Muscle of arm (tissue), 12 donors: Measurements from ENCODE around the gene NXPE3. TPM values are rescaled to one million over a fixed set of nuclear protein-coding genes. Genes with fewer than 3 reads are reported as not detected.

Source experiments
- DNase-seq: peaks from one replicate; pipeline ENCODE4 v3.0.0-alpha.2; 2013
- polyA plus RNA-seq, 12 donors: library from polyadenylated mRNA; unstranded; fragments of 120-200 nt; gene quantifications; one replicate each; pipeline ENCODE4 v1.2.1, GENCODE V29; 2013; ENCODE audit not compliant: insufficient read length in 12 of 12

The NXPE3 gene
- polyA plus RNA-seq, 12 donors = 13.5 to 27.3 (median 21.2) TPM; not detected in 1

DNA sequence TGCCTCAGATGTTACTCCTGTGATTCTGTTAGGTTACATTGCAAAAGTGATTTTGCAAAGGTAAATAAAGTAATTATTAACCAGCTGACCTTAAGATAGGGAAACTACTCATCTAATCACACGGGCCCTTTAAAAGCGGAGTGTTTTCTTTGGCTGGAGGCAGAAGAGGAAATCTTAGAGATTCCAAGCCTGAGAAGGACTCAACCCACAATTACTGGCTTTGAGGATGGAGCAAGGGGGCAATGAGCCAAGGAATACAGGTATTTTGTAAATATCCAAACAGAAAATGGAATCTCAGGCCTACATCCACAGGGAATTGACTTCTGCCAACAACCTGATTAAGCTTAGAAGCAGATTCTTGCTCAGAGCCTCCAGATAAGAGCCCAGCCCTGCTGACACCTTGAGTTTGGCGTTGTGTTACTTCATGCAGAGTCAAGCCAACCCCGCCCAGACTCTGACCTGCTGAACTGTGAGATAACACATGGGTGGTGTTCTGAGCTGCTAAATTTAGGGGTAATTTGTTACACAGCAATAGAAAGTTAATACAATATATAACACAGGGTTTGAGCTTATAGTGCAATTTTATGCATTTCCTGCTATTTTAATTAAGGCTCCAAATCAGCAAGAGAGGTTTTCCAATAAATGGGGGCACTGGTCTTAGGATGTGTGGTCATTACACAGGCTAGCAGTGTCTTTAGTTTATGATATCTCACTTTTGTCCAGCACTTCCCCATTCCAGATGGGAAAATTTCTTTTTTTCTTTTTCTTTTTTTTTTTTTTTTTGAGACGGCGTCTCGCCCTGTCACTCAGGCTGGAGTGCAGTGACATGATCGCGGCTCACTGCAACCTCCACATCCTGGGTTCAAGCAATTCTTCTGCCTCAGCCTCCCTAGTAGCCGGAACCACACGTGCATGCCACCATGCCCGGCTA is 89.8 kb downstream of the NXPE3 start:
- no peak for DNase-seq

DNA sequence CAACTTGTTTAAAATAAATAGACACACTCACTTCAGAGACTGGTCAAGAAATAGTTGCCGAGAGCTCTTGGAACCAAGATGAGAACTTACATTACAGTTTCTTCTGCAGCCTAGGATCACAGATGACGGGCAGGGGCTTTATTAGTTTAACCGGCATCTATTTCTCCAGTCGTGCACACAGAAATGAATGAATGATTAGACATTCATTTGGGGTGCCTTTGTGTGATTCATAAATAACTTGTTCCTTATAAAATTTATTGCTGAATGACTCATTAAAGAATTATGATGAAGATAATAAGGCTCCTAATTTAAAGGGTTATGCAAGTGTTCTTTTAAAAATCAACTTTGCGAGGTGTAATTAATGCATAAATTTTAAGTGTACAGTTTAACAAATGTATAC is 91.1 kb downstream of the NXPE3 start:
- no peak for DNase-seq

- DNase-seq = no peak
Measured at GRCh38 chr3:101873619-101874018, 94.6 kb downstream of the NXPE3 start.

DNA sequence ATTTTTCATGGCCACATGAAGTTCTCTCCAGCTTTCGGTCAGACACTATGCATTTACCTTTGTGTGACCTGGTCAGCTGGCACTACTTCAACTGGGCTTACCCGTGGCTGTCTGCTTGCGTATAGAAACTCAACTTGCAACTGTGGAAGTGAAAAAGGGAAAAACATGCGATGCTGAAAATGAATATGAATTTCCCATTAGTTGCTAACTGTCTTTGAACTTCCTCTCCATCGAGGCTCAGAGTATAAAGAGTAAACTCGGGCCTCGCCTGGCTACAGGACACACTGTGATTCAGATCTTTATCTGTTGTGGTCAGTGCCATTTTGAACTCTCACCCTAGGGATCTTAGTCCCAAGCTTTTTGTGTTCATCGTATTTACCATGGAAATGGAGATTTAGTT is 97.1 kb downstream of the NXPE3 start:
- DNase-seq = no peak

Other genes starting within 250 kb of the NXPE3 start
- gene TRMT10C, start 217.3 kb upstream of the NXPE3 start, polyA plus RNA-seq = 10 to 100 TPM in 11 of 12 donors, not detected in 1; 21.6 to 30.1 (median 25.8) TPM
- 100 to 1,000 TPM in 11 of 12 donors, not detected in 1; 106 to 191 (median 153) TPM for gene PCNP, start 205.0 kb upstream of the NXPE3 start, polyA plus RNA-seq
- gene ZBTB11, start 102.1 kb upstream of the NXPE3 start, polyA plus RNA-seq = 10 to 100 TPM in 11 of 12 donors, not detected in 1; 12.7 to 21.4 (median 16.9) TPM
- 1,000 to 10,000 TPM in 11 of 12 donors, not detected in 1; 1,395 to 2,158 (median 1,860) TPM for gene RPL24, start 92.5 kb upstream of the NXPE3 start, polyA plus RNA-seq
- 10 to 100 TPM in 11 of 12 donors, not detected in 1; 11.5 to 19.5 (median 14.5) TPM for gene CEP97, start 54.6 kb upstream of the NXPE3 start, polyA plus RNA-seq
- 10 to 100 TPM in 3 of 12 donors, 1 to 10 TPM in 8, not detected in 1; 2.0 to 24.3 (median 5.0) TPM for gene NFKBIZ, start 70.3 kb downstream of the NXPE3 start, polyA plus RNA-seq